ENCODE data around the gene LDLRAD4.
A peak's percentile ranks its signal among the peaks of the same experiment; 100 is the strongest.

Gene LDLRAD4

GRCh38 chr18:13412901-13413300 is 194.3 kb downstream of the LDLRAD4 start:
- Histone ChIP-seq H3K4me1 (ENCODE audit: control insufficient read depth in 5 of 5, insufficient read depth in 5 of 5, low read length in 5 of 5) (peaks cover 0 to 19% (median 8%) of the 10 kb centered on the region in 5 donors), H3K9me3 (ENCODE audit: control insufficient read depth in 5 of 5, low read length in 5 of 5) (peaks cover 0 to 4% (median 4%) of the 10 kb centered on the region in 5 donors), H3K9ac (ENCODE audit: low read length in 5 of 5) (no peak overlapping the region), H3K36me3 (ENCODE audit: control insufficient read depth in 5 of 5, insufficient read depth in 5 of 5, low read length in 5 of 5) (peaks cover 0 to 7% (median 3%) of the 10 kb centered on the region in 5 donors), H3K27ac (ENCODE audit: low read depth, low read length) (no peak overlapping the region), H3K27me3 (ENCODE audit: control insufficient read depth in 5 of 5, insufficient read depth in 4 of 5, low read length in 5 of 5) (no peaks in the 10 kb centered on the region), H3K4me3 (ENCODE audit: low read depth in 1 of 5, low read length in 5 of 5) (no peak overlapping the region)

GRCh38 chr18:13414102-13414501 is 195.5 kb downstream of the LDLRAD4 start:
- Histone ChIP-seq H3K36me3 (ENCODE audit: control insufficient read depth in 5 of 5, insufficient read depth in 5 of 5, low read length in 5 of 5) (peaks cover 0 to 7% (median 3%) of the 10 kb centered on the region in 5 donors), H3K9ac (ENCODE audit: low read length in 5 of 5) (no peak overlapping the region)

GRCh38 chr18:13414521-13414920 is 196.0 kb downstream of the LDLRAD4 start:
- Histone ChIP-seq H3K4me1 (ENCODE audit: control insufficient read depth in 5 of 5, insufficient read depth in 5 of 5, low read length in 5 of 5) (peaks cover 4 to 25% (median 21%) of the 10 kb centered on the region in 5 donors), H3K27me3 (ENCODE audit: control insufficient read depth in 5 of 5, insufficient read depth in 4 of 5, low read length in 5 of 5) (no peaks in the 10 kb centered on the region), H3K36me3 (ENCODE audit: control insufficient read depth in 5 of 5, insufficient read depth in 5 of 5, low read length in 5 of 5) (peaks cover 0 to 7% (median 3%) of the 10 kb centered on the region in 5 donors)

More at GRCh38 chr18:13414102-13414501, 195.5 kb downstream of the LDLRAD4 start:
- Histone ChIP-seq H3K9me3 (ENCODE audit: control insufficient read depth in 5 of 5, low read length in 5 of 5) (peaks cover 0 to 4% (median 4%) of the 10 kb centered on the region in 5 donors), H3K27me3 (ENCODE audit: control insufficient read depth in 5 of 5, insufficient read depth in 4 of 5, low read length in 5 of 5) (no peaks in the 10 kb centered on the region), H3K4me3 (ENCODE audit: low read depth in 1 of 5, low read length in 5 of 5) (no peak overlapping the region), H3K4me1 (ENCODE audit: control insufficient read depth in 5 of 5, insufficient read depth in 5 of 5, low read length in 5 of 5) (peaks cover 4 to 25% (median 20%) of the 10 kb centered on the region in 5 donors), H3K27ac (ENCODE audit: low read depth, low read length) (no peak overlapping the region)

GRCh38 chr18:13415736-13416135 is 197.2 kb downstream of the LDLRAD4 start:
- H3K9me3 ChIP-seq (ENCODE audit: control insufficient read depth in 5 of 5, low read length in 5 of 5) = peaks cover 0 to 4% (median 4%) of the 10 kb centered on the region in 5 donors
- no peaks in the 10 kb centered on the region for H3K27me3 ChIP-seq (ENCODE audit: control insufficient read depth in 5 of 5, insufficient read depth in 4 of 5, low read length in 5 of 5)
- H3K9ac ChIP-seq (ENCODE audit: low read length in 5 of 5) = no peak overlapping the region
- no peak overlapping the region for H3K27ac ChIP-seq (ENCODE audit: low read depth, low read length)
- peaks cover 0 to 7% (median 3%) of the 10 kb centered on the region in 5 donors for H3K36me3 ChIP-seq (ENCODE audit: control insufficient read depth in 5 of 5, insufficient read depth in 5 of 5, low read length in 5 of 5)
- H3K4me3 ChIP-seq (ENCODE audit: low read depth in 1 of 5, low read length in 5 of 5) = no peak overlapping the region
- H3K4me1 ChIP-seq (ENCODE audit: control insufficient read depth in 5 of 5, insufficient read depth in 5 of 5, low read length in 5 of 5) = peaks cover 4 to 27% (median 21%) of the 10 kb centered on the region in 5 donors

More at GRCh38 chr18:13414521-13414920, 196.0 kb downstream of the LDLRAD4 start:
- no peak overlapping the region for H3K27ac ChIP-seq (ENCODE audit: low read depth, low read length)
- no peak overlapping the region for H3K9ac ChIP-seq (ENCODE audit: low read length in 5 of 5)
- H3K4me3 ChIP-seq (ENCODE audit: low read depth in 1 of 5, low read length in 5 of 5) = no peak overlapping the region
- H3K9me3 ChIP-seq (ENCODE audit: control insufficient read depth in 5 of 5, low read length in 5 of 5) = peaks cover 0 to 4% (median 4%) of the 10 kb centered on the region in 5 donors

GRCh38 chr18:13416208-13416607 is 197.6 kb downstream of the LDLRAD4 start:
- Histone ChIP-seq H3K4me3 (ENCODE audit: low read depth in 1 of 5, low read length in 5 of 5) (no peak overlapping the region), H3K9me3 (ENCODE audit: control insufficient read depth in 5 of 5, low read length in 5 of 5) (peaks cover 0 to 4% (median 4%) of the 10 kb centered on the region in 5 donors)

GRCh38 chr18:13416848-13417247 is 198.3 kb downstream of the LDLRAD4 start:
- peaks cover 0 to 3% (median 3%) of the 10 kb centered on the region in 5 donors for H3K9me3 ChIP-seq (ENCODE audit: control insufficient read depth in 5 of 5, low read length in 5 of 5)
- peaks cover 0 to 7% (median 3%) of the 10 kb centered on the region in 5 donors for H3K36me3 ChIP-seq (ENCODE audit: control insufficient read depth in 5 of 5, insufficient read depth in 5 of 5, low read length in 5 of 5)
- H3K27me3 ChIP-seq (ENCODE audit: control insufficient read depth in 5 of 5, insufficient read depth in 4 of 5, low read length in 5 of 5) = no peaks in the 10 kb centered on the region
- H3K4me3 ChIP-seq (ENCODE audit: low read depth in 1 of 5, low read length in 5 of 5) = no peak overlapping the region
- no peak overlapping the region for H3K9ac ChIP-seq (ENCODE audit: low read length in 5 of 5)
- peaks cover 4 to 39% (median 23%) of the 10 kb centered on the region in 5 donors for H3K4me1 ChIP-seq (ENCODE audit: control insufficient read depth in 5 of 5, insufficient read depth in 5 of 5, low read length in 5 of 5)
- no peak overlapping the region for H3K27ac ChIP-seq (ENCODE audit: low read depth, low read length)

More at GRCh38 chr18:13416208-13416607, 197.6 kb downstream of the LDLRAD4 start:
- peaks cover 0 to 7% (median 3%) of the 10 kb centered on the region in 5 donors for H3K36me3 ChIP-seq (ENCODE audit: control insufficient read depth in 5 of 5, insufficient read depth in 5 of 5, low read length in 5 of 5)
- H3K27ac ChIP-seq (ENCODE audit: low read depth, low read length) = no peak overlapping the region
- H3K9ac ChIP-seq (ENCODE audit: low read length in 5 of 5) = no peak overlapping the region
- H3K27me3 ChIP-seq (ENCODE audit: control insufficient read depth in 5 of 5, insufficient read depth in 4 of 5, low read length in 5 of 5) = no peaks in the 10 kb centered on the region
- H3K4me1 ChIP-seq (ENCODE audit: control insufficient read depth in 5 of 5, insufficient read depth in 5 of 5, low read length in 5 of 5) = peaks cover 4 to 32% (median 21%) of the 10 kb centered on the region in 5 donors

GRCh38 chr18:13418013-13418710 is 199.6 kb downstream of the LDLRAD4 start:
- H3K4me1 ChIP-seq (ENCODE audit: control insufficient read depth in 5 of 5, insufficient read depth in 5 of 5, low read length in 5 of 5) = peaks cover 4 to 47% (median 35%) of the 10 kb centered on the region in 5 donors
- H3K4me3 ChIP-seq (ENCODE audit: low read depth in 1 of 5, low read length in 5 of 5) = peak overlapping the region in 1 of 5 donors; percentile 17
- no peaks in the 10 kb centered on the region for H3K27me3 ChIP-seq (ENCODE audit: control insufficient read depth in 5 of 5, insufficient read depth in 4 of 5, low read length in 5 of 5)
- no peaks in the 10 kb centered on the region for H3K9me3 ChIP-seq (ENCODE audit: control insufficient read depth in 5 of 5, low read length in 5 of 5)
- H3K36me3 ChIP-seq (ENCODE audit: control insufficient read depth in 5 of 5, insufficient read depth in 5 of 5, low read length in 5 of 5) = peaks cover 0 to under 1% (median 0%) of the 10 kb centered on the region in 5 donors
- H3K9ac ChIP-seq (ENCODE audit: low read length in 5 of 5) = no peak overlapping the region
- no peak overlapping the region for H3K27ac ChIP-seq (ENCODE audit: low read depth, low read length)

GRCh38 chr18:13420969-13421686 is 202.6 kb downstream of the LDLRAD4 start:
- Histone ChIP-seq H3K27ac (ENCODE audit: low read depth, low read length) (no peak overlapping the region), H3K9ac (ENCODE audit: low read length in 5 of 5) (no peak overlapping the region), H3K27me3 (ENCODE audit: control insufficient read depth in 5 of 5, insufficient read depth in 4 of 5, low read length in 5 of 5) (no peaks in the 10 kb centered on the region), H3K4me1 (ENCODE audit: control insufficient read depth in 5 of 5, insufficient read depth in 5 of 5, low read length in 5 of 5) (peaks cover 4 to 39% (median 29%) of the 10 kb centered on the region in 5 donors), H3K4me3 (ENCODE audit: low read depth in 1 of 5, low read length in 5 of 5) (no peak overlapping the region), H3K36me3 (ENCODE audit: control insufficient read depth in 5 of 5, insufficient read depth in 5 of 5, low read length in 5 of 5) (no peaks in the 10 kb centered on the region), H3K9me3 (ENCODE audit: control insufficient read depth in 5 of 5, low read length in 5 of 5) (no peaks in the 10 kb centered on the region)

GRCh38 chr18:13422541-13423147 is 204.1 kb downstream of the LDLRAD4 start:
- no peak overlapping the region for H3K4me3 ChIP-seq (ENCODE audit: low read depth in 1 of 5, low read length in 5 of 5)
- no peaks in the 10 kb centered on the region for H3K36me3 ChIP-seq (ENCODE audit: control insufficient read depth in 5 of 5, insufficient read depth in 5 of 5, low read length in 5 of 5)
- H3K4me1 ChIP-seq (ENCODE audit: control insufficient read depth in 5 of 5, insufficient read depth in 5 of 5, low read length in 5 of 5) = peaks cover 4 to 34% (median 20%) of the 10 kb centered on the region in 5 donors
- no peak overlapping the region for H3K27ac ChIP-seq (ENCODE audit: low read depth, low read length)
- no peaks in the 10 kb centered on the region for H3K9me3 ChIP-seq (ENCODE audit: control insufficient read depth in 5 of 5, low read length in 5 of 5)
- peak overlapping the region in 1 of 5 donors; percentile 11 for H3K9ac ChIP-seq (ENCODE audit: low read length in 5 of 5)
- H3K27me3 ChIP-seq (ENCODE audit: control insufficient read depth in 5 of 5, insufficient read depth in 4 of 5, low read length in 5 of 5) = no peaks in the 10 kb centered on the region
